GM19397 (cell line): ENCODE data around the gene ANKRD24.
"Not testable (repeated sequence)": the region's sequence is repeated elsewhere in the genome, so short reads cannot be mapped to it uniquely, and the experiment has no call there.

Source experiments
- ATAC-seq: cut with Tn5 transposase; IDR thresholded peaks from one replicate; pipeline ENCODE4 v1.9.1; 2021; ENCODE audit warnings: mild to moderate bottlenecking, moderate library complexity; ENCODE audit not compliant: unreplicated experiment

Gene ANKRD24

GRCh38 chr19:4229179-4229931, 46.9 kb downstream of the ANKRD24 start, which contains the start of gene EBI3:
TSS of gene EBI3 (plus strand) at chr19:4229523. CDS start at chr19:4229551, 28 bp downstream.
- ATAC-seq, result peak; percentile 53

- not testable (repeated sequence) for ATAC-seq
These were observed 47.7 kb downstream of the ANKRD24 start for GRCh38 chr19:4230237-4230636.

GRCh38 chr19:4231521-4231920, 49.0 kb downstream of the ANKRD24 start:
- ATAC-seq, result not testable (repeated sequence)

- not testable (repeated sequence) for ATAC-seq
These were observed 49.6 kb downstream of the ANKRD24 start for GRCh38 chr19:4232139-4232538.

- ATAC-seq, result no peak
These were observed 50.3 kb downstream of the ANKRD24 start for GRCh38 chr19:4232614-4233281.

- ATAC-seq, result no peak
These were observed 50.9 kb downstream of the ANKRD24 start for GRCh38 chr19:4233282-4233853.

- ATAC-seq, result no peak
These were observed 51.8 kb downstream of the ANKRD24 start for GRCh38 chr19:4234142-4234861.

- no peak for ATAC-seq
These were observed 52.3 kb downstream of the ANKRD24 start for GRCh38 chr19:4234862-4235201.

GRCh38 chr19:4237510-4237909, 55.0 kb downstream of the ANKRD24 start:
- ATAC-seq, result not testable (repeated sequence)

GRCh38 chr19:4238831-4239230, 56.3 kb downstream of the ANKRD24 start:
- no peak for ATAC-seq

- no peak for ATAC-seq
These were observed 59.4 kb downstream of the ANKRD24 start for GRCh38 chr19:4241824-4242430.

- not testable (repeated sequence) for ATAC-seq
These were observed 63.4 kb downstream of the ANKRD24 start for GRCh38 chr19:4245938-4246337.

- peak; percentile 81 for ATAC-seq
These were observed 64.5 kb downstream of the ANKRD24 start, which contains the start of gene YJU2 for GRCh38 chr19:4246767-4247593. TSS of gene YJU2 (plus strand) at chr19:4247080. CDS start at chr19:4247147, 67 bp downstream.

GRCh38 chr19:4256563-4256962, 74.1 kb downstream of the ANKRD24 start:
- ATAC-seq, result no peak

GRCh38 chr19:4257025-4257424, 74.5 kb downstream of the ANKRD24 start:
- no peak for ATAC-seq

- ATAC-seq, result no peak
These were observed 75.7 kb downstream of the ANKRD24 start for GRCh38 chr19:4258181-4258580.

- ATAC-seq, result no peak
These were observed 78.2 kb downstream of the ANKRD24 start for GRCh38 chr19:4260613-4261191.

- no peak for ATAC-seq
These were observed 82.3 kb downstream of the ANKRD24 start for GRCh38 chr19:4264812-4265211.

- no peak for ATAC-seq
These were observed 83.9 kb downstream of the ANKRD24 start for GRCh38 chr19:4266253-4267000.
